Renal cortical epithelial cell (primary cell): Measurements from ENCODE around the gene CCDC40. TPM values are rescaled to one million over a fixed set of nuclear protein-coding genes. Genes with fewer than 3 reads are reported as not detected.

Experiments
- DNase-seq: peaks from one replicate; pipeline ENCODE4 v3.0.0-alpha.2; 2011; ENCODE audit warnings: low read depth
- total RNA-seq: library from RNA; depleted of rRNA; stranded (reverse); fragments of >200 nt; gene quantifications from 2 replicates; pipeline ENCODE4 v1.2.3, GENCODE V29; 2014

Gene CCDC40
- total RNA-seq, 1 donor from 2014 or later = 23.4 TPM

GRCh38 chr17:80101011-80101945 lies 64.8 kb downstream of the CCDC40 start, which contains the start of gene GAA:
Gene GAA (plus strand): TSS chr17:80101581. CDS start chr17:80104587, 3,006 bp downstream.
- no peak for DNase-seq

- peak; percentile 49 for DNase-seq
Measured at GRCh38 chr17:80101946-80102663, 65.7 kb downstream of the CCDC40 start.

GRCh38 chr17:80102664-80103448 lies 66.4 kb downstream of the CCDC40 start:
- no peak for DNase-seq

- no peak for DNase-seq
Measured at GRCh38 chr17:80103449-80104085, 67.1 kb downstream of the CCDC40 start.

GRCh38 chr17:80104321-80104955 lies 68.0 kb downstream of the CCDC40 start:
- DNase-seq = no peak

DNA sequence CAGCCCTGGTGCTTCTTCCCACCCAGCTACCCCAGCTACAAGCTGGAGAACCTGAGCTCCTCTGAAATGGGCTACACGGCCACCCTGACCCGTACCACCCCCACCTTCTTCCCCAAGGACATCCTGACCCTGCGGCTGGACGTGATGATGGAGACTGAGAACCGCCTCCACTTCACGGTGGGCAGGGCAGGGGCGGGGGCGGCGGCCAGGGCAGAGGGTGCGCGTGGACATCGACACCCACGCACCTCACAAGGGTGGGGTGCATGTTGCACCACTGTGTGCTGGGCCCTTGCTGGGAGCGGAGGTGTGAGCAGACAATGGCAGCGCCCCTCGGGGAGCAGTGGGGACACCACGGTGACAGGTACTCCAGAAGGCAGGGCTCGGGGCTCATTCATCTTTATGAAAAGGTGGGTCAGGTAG lies 68.5 kb downstream of the CCDC40 start:
- no peak for DNase-seq

- no peak for DNase-seq
Measured at GRCh38 chr17:80105762-80106161, 69.3 kb downstream of the CCDC40 start.

DNA sequence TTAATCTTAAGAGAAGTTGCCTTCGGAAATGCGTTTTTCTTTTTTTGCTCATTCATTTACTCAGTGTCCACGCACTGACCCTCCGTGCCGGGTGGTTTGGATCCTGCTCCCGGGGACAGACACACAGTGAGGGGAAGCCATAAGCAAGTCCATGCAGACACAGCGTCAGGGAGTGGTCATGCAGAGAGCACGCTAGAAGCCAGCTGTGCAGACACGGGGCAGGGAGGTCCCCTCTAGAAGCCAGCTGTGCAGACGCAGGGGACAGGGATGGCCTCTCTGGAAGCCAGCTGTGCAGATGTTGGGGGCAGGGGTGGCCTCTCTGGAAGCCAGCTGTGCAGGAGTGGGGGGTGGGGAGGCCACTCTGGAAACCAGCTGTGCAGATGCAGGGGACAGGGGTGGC lies 69.7 kb downstream of the CCDC40 start:
- DNase-seq = no peak

DNA sequence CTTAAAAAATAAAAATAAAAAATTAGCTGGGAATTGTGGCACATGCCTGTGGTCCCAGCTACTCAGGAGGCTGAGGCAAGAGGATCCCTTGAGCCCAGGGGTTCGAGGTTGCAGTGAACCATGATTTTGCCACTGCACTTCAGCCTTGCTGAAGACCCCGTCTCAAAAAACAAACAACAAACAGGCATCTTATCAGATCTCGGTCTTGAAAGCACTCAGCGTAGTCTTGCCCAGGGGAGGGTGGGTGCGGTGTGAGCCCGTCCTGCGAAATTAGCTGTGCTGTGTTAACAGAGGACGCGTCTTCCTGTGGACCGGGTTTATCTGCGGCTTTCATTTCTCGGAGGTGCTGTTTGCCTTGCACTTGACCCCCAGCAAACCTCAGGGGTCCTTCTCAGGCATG lies 70.3 kb downstream of the CCDC40 start:
- no peak for DNase-seq

- no peak for DNase-seq
Measured at GRCh38 chr17:80107231-80108021, 71.0 kb downstream of the CCDC40 start.

DNA sequence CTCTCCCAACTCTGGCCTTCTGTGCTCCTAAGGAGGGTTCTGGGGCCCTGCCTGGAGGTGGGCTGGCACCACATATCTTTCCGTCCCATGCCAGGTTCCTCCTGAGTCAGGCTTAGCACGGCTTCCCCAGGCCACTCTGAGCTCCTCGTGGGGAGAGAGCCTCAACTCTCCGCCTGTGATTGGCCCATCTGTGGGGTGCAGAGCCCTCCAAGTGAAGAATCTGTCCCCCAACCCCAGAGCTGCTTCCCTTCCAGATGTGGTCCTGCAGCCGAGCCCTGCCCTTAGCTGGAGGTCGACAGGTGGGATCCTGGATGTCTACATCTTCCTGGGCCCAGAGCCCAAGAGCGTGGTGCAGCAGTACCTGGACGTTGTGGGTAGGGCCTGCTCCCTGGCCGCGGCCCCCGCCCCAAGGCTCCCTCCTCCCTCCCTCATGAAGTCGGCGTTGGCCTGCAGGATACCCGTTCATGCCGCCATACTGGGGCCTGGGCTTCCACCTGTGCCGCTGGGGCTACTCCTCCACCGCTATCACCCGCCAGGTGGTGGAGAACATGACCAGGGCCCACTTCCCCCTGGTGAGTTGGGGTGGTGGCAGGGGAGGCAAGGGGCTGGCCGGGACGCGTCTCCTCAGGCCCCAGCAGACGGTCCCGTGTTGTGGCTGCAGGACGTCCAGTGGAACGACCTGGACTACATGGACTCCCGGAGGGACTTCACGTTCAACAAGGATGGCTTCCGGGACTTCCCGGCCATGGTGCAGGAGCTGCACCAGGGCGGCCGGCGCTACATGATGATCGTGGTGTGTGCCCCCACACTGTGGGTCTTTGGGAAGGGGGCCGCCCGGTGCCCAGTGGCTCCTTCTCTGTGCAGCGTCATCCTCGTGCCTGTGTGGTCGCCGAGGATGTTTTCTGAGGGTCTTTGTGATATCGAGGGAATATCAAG lies 71.9 kb downstream of the CCDC40 start:
- DNase-seq = no peak

- no peak for DNase-seq
Measured at GRCh38 chr17:80109066-80109660, 72.7 kb downstream of the CCDC40 start.

DNA sequence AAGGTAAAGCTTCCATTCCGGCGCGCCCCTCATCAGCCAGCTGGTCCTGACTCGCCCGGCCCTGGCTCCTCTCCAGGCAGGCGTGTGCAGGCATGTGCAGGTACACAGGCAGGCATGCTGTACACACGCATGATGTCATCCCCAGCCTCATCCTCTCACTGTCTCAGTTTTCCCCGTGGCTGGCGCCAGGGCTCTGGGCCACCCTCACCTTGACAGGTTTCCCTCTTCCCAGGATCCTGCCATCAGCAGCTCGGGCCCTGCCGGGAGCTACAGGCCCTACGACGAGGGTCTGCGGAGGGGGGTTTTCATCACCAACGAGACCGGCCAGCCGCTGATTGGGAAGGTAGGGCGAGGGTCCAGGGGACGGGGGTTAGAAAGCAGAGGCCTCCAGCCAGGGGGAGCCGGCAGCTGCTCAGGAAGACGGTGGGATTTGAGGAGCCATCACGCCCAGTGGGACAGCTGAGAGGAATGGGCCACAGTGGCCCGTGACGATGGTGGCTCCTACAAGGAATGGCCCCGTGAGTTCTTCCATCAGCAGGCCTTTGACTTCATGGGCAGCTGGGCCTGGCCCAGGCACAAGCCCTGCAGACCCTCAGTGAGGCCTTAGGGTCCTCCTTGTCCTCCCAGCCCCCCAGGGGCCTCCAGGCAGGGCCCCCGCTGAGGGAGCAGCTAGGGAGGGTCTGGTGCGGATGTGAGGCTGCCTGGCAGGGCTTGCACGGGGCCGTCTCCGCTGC lies 73.4 kb downstream of the CCDC40 start:
- no peak for DNase-seq

DNA sequence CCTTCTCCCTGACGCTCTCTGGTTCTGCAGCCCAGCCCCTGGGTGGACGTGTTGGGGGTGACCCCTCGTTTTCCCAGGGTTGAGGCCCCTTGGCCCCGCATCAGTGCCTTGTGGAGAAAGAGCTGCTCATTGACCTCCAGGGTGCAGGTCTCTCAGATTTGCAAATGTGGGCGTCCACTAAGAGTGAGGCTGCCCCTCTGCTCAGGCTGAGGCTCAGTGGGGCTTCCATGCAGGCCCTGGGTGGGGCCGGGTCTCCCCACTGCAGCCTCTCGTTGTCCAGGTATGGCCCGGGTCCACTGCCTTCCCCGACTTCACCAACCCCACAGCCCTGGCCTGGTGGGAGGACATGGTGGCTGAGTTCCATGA lies 74.0 kb downstream of the CCDC40 start:
- no peak for DNase-seq

GRCh38 chr17:80110927-80111701 lies 74.7 kb downstream of the CCDC40 start:
- DNase-seq = no peak

DNA sequence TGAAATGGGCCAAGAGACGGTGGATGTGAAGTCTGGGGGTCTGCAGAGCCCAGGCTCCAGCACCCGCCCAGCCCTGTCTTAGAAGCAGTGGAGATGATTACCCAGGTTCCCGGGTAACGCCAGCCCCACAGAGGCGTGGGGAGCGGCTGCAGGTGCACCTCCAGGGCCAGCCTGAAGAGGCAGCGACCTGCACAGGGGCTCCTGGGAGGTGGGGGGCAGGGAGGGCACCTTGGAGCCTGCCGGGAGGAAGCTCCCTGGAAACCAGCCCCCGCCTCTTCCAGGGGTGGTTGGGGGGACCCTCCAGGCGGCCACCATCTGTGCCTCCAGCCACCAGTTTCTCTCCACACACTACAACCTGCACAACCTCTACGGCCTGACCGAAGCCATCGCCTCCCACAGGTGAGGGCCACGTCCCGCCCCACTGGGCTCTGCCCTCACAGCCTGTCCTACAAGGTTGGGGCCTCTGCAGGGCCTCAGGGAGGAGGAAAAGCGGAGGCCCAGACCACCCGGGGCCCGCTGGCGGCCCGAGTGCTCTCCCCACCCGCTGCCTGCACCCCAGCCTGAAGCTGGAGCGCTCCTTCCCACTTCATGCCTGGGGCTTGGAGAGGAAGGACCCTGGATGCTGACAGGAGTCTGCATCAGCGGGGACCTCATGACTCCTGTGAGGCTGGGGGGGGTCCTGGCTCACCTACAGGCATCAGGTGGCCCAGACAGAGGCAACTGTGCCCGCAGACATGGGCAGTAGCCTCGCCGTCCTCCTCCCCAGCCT lies 75.4 kb downstream of the CCDC40 start:
- DNase-seq = no peak
